SHP77 (cell line): ENCODE results near the gene ANKS6.

Experiments used
- DNase-seq, 2 experiments: peaks; one replicate each; lab custom pipeline; 2025; lab: John Stamatoyannopoulos, UW

ANKS6 gene

DNA sequence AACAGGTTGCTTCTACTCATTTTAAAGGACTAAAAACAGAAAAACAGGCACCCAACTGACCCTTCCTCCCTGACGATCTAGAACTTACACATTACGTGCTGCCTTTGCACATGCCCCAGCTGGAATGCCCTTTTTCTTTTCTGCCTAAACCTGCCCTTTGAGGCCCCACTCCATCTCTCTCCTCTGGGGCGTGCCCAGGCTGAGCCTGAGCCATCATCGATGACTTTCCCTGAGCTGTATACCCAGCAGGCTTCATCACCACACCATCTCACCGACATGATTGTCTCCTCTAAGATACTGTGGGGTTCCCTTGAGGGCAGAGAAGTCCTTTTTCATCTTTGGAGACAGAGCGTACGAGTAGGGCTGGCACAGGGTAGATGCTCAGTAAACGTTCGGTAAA, 63.6 kb downstream of the ANKS6 start:
- DNase-seq: no peak

DNA sequence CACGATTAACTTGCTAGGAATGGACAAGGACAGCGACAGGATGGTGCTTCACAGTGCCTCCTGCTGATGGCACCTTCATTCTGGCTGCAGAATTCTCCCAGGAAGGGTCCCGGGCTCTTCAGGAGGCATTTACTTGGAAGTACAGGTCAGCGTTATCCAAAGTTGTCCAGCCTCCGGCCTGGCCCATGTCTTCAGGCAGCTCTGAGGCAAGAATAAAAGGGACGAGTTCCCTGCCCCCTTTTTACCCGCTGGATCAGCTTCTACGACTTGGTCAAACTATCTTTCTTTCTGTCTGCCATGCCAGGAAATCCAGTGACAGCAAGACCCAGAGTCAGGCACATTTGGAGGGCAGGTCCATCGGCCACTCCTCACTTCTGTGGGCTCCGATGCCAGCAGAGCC, 64.3 kb downstream of the ANKS6 start:
- no peak for DNase-seq

DNA sequence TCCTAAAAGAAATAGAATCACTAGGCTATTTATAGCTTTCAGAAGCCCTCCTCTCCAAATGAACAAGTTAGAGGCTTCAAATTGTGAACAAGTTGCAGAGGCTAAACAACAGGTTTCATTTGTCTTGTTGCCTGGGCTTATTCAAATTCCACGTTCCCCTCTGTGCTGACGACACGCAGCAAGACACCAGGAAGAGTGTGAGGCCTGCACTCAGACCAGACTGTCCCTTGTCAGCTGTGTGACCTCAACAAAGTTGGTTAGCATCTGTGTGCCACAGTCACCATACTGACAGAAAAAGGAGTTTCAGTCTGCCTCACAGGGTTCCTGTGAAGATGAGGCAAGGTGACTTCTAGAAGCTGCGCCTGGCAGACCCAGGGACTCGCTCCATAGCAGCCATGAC, 65.5 kb downstream of the ANKS6 start:
- no peak for DNase-seq

DNA sequence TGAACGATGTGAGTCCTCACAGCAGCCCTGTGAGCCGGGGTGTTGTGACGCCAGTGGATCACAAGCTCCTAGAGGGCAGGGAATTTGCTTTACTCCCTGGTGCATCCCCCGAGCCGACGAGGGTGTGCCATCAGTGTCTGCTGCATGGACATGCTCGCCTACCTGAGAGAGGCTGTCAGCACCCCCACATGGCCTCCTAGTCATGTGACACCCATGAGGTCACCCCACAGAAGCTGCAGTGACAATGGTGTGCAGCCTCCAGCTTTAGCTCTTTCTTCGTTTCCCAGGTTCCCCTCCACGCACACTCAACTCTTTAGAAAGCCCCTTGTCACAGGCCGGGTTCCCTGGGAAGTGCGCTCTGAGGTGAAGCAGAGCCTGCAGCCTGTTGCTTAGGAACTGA, 67.9 kb downstream of the ANKS6 start:
- DNase-seq: no peak

DNA sequence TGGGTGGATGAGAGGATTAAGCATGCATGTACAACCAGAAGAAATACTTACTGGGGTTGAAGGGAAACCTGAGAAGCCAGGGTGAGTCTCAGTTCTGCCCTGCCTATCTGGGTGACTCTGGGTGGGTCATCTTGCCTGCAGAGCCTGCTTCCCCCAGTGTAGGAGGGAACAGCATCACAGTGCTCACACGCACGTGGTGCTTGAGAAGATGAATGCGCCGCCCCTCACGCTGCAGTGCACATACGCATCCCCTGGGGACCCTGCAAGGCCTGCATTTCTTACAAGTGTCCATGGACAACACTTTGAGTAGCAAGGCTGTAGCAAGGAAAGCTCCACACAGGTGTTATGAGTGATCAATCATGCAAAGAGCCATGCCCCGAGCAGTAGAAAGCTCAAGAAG, 68.9 kb downstream of the ANKS6 start:
- DNase-seq: no peak

DNA sequence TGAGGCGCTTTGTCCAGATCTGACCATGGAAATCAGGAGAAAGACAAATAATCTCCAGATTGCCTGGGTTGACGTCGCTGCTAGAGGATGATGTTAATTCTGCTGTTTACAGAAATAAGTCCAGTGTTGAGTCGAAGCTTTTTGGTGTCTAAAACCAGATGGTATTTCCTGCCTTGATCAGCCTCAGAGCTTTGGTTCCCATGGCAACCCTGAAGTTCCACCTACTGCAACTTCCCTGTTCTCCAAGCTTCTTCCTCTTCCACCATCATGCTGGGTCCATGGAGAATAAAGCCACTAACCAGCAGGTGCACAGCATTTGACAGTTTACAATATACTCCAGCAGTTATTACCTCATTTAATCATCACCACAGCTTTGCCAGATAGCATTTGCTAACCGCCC, 69.6 kb downstream of the ANKS6 start:
- no peak for DNase-seq

DNA sequence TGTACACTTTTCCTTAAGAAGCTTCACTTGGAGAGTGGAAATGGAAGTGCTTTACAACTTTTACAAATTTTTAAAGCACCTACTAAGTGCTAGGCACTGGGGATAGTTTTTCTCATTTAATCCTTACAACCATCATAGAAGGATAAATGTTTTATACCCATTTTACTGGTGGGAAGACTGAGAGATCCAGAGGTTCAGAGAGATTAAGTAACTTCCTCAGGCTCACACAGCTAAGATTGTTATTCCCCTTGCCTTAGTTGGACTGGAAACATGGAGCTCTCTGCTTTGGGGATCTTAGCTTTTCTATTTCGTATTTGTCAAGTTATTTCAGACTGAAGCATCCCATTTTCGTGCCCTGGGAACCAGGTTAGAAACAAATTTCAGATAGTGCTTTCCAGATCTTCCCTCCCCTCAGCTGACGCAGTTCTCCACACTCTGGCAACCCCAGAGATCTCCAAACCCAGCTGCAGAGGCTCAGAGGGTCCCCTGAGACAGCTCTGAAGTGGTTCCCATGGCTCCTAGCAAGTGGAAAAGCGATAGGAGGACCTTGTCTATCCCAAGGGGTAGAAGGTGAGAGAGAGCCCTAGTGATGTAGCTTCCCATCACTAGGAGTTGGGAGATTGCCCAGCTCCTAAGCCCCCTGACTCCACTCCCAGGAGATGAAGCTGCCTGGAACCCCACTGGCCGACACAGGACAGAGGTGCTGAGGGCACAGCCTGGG, 71.4 kb downstream of the ANKS6 start:
- DNase-seq: no peak

- no peak for DNase-seq
These were observed 74.7 kb downstream of the ANKS6 start for GRCh38 chr9:98721643-98722042.

GRCh38 chr9:98720402-98720801, 76.0 kb downstream of the ANKS6 start:
- no peak for DNase-seq

GRCh38 chr9:98719055-98719454, 77.3 kb downstream of the ANKS6 start:
- no peak for DNase-seq

GRCh38 chr9:98714833-98715232, 81.5 kb downstream of the ANKS6 start:
- no peak for DNase-seq

GRCh38 chr9:98712987-98713386, 83.4 kb downstream of the ANKS6 start:
- DNase-seq: no peak

DNA sequence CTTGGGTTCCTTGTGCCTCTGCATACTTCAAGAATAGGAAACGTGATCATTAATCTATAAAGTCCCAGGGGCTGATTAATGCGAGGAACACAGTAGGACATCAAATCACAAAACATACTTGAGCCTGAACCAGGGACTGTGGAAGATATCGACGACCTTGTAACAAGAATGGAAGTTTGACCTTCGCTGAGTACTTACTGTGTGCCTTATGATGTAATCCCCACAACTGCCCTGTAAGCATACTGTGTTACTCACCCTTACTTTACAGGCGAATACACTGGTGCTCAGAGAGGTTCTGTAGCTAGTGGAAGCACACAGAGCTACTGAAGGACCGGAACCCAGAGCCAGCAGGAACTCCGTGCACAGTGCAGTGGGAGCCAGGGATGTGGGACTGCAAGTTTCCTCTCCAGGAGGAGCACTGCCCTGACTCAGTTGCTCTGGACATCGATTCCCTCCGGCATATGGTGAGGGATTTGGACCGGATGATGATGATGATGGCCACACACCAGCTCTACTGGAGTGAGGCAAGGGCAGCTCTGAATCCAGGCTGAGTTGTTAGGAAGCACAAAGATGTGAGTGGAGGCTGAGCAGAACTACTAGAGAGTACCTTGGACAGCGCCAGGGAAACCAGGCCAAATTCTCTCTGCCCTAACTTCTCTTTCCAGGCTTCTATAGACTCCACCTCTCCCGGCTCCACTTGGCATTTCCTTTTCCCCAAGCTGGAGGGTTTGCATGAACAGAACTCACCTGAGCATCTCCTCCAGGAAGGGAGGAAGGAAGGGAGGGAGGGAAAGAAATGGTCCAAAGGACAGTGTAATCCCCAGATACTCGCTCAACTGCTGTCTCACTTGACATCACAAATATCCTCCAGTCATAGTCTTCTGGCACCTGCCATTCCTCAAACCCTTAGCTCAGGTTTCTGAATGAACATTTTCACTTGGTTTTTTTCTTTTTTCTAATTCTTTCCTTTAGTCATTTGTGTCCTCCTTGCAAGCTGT, 86.1 kb downstream of the ANKS6 start:
- no peak for DNase-seq

- peak; percentile 11 to 22 for DNase-seq
These were observed 87.1 kb downstream of the ANKS6 start, which contains the start of gene GABBR2 for GRCh38 chr9:98708933-98709911. TSS of gene GABBR2 (minus strand) at chr9:98708935. CDS start at chr9:98708737, 198 bp downstream.

DNA sequence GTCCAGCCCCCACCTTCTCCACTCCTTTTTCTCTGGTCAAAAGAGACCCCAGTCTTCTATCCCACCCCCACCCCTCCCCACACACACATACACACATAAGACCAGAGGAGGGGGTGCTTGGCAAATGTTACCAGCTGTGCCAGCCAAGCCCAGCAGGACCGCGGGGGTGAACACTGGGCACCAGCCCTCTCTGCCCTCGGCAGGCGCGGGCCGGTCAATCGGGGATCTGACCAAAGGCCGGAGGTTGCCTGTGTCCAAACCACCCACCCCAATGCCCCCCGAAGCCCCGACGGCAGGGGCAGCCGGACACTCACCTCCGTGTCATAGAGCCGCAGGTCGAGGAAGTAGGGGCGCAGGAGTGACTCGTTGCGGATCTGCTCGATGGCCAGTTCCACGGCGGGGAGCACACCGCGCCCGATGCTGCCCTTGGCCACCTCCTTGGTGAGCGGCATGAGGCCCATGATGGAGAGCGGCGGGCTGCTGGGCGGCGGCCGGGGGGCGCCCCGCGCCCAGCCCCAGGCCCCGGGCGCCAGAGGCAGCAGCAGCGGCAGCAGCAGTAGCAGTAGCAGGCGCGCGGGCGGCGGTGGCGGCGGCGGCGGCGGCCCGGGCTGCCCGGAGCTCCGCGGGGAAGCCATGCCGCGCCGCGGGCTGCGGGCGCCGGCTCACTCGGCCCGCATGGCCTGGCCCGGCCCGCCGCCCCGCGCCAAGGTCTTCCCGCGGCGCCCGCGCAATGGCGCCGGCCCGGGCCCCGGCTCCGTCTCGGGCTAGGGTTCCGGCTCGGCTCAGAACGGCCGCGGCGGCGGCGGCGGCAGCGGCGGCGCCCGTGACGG, 88.0 kb downstream of the ANKS6 start:
- DNase-seq: no peak

DNA sequence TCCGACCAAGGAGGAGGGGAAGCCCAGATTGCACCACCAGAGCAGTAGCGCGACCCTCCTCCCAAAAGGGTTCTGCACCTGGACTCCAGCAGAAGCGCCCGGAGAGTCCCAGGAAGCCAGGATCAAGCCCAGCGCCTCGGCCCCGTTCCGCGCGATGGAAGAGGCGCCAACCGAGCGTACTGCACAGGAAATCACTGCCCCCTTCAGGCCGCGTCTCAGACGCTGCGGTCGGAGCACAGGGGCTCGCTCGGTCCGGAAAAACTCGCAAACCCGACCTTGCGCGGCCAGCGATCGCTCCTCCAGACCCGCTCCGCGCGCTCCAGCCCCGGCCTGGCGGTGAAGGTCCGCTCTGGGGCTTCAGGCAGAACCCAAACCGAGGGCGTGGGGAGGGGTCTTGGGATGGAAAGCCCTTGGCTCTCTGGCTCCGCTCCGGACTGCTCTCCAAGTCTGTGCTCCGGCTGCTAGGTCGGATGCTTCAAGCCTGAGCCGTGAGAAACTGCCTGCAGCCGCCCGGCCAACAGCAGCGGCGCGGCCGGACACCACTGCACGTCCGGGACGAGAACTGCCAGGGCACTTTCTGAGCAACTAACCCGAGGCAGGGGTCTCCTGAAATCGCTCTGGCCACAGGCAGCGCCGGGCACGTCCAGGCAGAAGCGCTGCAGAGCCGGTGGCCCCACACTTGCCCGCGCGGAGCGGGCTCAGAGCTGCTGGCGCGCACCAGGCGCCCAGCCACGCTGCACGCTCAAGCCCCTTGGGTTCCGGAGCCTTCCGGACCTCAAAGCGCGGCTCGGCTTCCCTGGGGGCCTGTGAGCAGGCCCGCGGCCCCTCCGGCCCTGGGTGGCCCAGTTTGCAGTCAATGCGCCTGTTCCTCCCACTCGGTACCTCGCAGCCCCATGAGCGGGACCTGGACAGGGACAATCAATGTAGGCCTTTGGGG, 88.9 kb downstream of the ANKS6 start:
- DNase-seq: peak; percentile 82 to 92

- DNase-seq: peak; percentile 66 to 68
These were observed 89.6 kb downstream of the ANKS6 start for GRCh38 chr9:98706651-98707165.

DNA sequence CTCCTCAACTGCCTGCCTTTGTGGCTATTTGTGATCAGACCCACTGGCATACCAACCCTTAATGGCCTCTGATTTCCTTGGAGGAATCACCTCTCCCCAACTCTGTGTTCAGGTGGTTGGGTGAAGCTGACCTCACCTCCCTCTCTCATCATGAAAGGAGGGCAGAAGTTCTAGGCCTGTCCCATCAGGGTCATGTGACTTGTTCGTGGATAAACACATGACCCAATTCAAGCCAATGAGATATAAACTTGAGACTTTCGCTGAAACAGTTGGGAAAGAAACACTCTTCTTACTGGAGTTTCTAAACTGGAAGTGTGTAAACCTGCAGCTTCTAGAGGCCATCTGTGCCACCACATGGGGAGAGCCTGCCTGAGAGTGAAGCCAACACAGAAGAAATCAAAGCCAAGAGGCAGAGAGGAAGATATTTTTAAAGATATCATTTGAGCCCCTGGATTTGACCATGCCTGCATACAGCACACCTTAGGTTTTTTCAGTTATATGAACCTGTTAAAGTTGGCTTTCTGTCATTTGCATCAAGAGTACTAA, 93.4 kb downstream of the ANKS6 start:
- DNase-seq: no peak

GRCh38 chr9:98702340-98702739, 94.0 kb downstream of the ANKS6 start:
- no peak for DNase-seq
